Gastrocnemius medialis (tissue), 4 donors: ENCODE results near the gene ARL6IP6.

ENCODE experiments used
- POLR2A ChIP-seq, 2 donors: fragments of 450-650 bp; IDR thresholded peaks; one replicate each; pipeline ENCODE4 v1.6.1; 2017; ENCODE audit warnings: antibody characterized with exemption in 2 of 2, mild to moderate bottlenecking in 2 of 2, moderate library complexity in 2 of 2
- TF ChIP-seq, protein P1 (sequence below), 5 experiments: fragments of 450-650 bp in 3 of 5; fragments of 200-600 bp in 2 of 5; sonication (generic) in 2 of 5; IDR thresholded peaks in 4 of 5; conservative IDR thresholded peaks in 1 of 5; 1 replicate in 4 of 5; 2 replicates in 1 of 5; pipeline ENCODE4 v1.5.1; 2016 to 2019; ENCODE audit warnings: antibody characterized with exemption in 5 of 5, mild to moderate bottlenecking in 3 of 5, moderate library complexity in 3 of 5

DNA sequence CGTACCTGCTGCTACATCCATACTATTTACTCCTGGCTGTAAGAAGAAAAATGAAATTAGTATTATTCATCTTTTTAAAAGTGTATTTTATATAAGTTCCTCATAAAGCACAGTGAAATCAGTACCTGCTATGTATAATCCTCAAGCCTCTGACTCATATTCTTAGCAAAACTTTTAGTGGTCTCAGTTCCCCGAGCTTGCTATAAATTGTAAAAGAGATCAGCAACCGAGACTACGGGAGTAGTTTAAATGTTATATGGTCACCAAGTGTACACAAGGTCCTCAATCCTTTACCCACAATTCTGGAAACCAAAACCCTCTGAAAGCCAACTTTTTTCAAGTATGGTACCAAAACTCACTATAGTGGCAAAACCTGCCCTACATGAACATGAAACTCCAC, 25.4 kb upstream of the ARL6IP6 start:
- TF ChIP-seq, protein P1, sequence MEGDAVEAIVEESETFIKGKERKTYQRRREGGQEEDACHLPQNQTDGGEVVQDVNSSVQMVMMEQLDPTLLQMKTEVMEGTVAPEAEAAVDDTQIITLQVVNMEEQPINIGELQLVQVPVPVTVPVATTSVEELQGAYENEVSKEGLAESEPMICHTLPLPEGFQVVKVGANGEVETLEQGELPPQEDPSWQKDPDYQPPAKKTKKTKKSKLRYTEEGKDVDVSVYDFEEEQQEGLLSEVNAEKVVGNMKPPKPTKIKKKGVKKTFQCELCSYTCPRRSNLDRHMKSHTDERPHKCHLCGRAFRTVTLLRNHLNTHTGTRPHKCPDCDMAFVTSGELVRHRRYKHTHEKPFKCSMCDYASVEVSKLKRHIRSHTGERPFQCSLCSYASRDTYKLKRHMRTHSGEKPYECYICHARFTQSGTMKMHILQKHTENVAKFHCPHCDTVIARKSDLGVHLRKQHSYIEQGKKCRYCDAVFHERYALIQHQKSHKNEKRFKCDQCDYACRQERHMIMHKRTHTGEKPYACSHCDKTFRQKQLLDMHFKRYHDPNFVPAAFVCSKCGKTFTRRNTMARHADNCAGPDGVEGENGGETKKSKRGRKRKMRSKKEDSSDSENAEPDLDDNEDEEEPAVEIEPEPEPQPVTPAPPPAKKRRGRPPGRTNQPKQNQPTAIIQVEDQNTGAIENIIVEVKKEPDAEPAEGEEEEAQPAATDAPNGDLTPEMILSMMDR (IDR thresholded peaks at IDR 0.05 in 4 of 5, conservative IDR thresholded peaks at IDR 0.05 in 1 of 5), result no peak
- TF ChIP-seq POLR2A (IDR thresholded peaks at IDR 0.05), result no peak
